BLaER1 (cell line): ENCODE data around the gene BGLAP.
A peak's percentile ranks its signal among the peaks of the same experiment; 100 is the strongest.

Experiments
- H3K27ac ChIP-seq: shearing (Covaris generic); formaldehyde crosslinking; 2 replicates; pipeline ENCODE4 v1.8.1; 2022
- H3K27me3 ChIP-seq: shearing (Covaris generic); formaldehyde crosslinking; 2 replicates; pipeline ENCODE4 v1.8.1; 2022
- H3K36me3 ChIP-seq: shearing (Covaris generic); formaldehyde crosslinking; 2 replicates; pipeline ENCODE4 v1.8.1; 2022
- H3K4me1 ChIP-seq: shearing (Covaris generic); formaldehyde crosslinking; 2 replicates; pipeline ENCODE4 v1.8.1; 2022
- H3K4me2 ChIP-seq: shearing (Covaris generic); formaldehyde crosslinking; 2 replicates; pipeline ENCODE4 v1.8.1; 2022
- H3K4me3 ChIP-seq: shearing (Covaris generic); formaldehyde crosslinking; 2 replicates; pipeline ENCODE4 v1.8.1; 2022
- H3K9ac ChIP-seq: shearing (Covaris generic); formaldehyde crosslinking; 2 replicates; pipeline ENCODE4 v1.8.1; 2022
- H3K9me3 ChIP-seq: shearing (Covaris generic); formaldehyde crosslinking; 2 replicates; pipeline ENCODE4 v1.8.1; 2022
- H4K20me1 ChIP-seq: shearing (Covaris generic); formaldehyde crosslinking; 2 replicates; pipeline ENCODE4 v1.8.1; 2022
- Cebpa-rat ChIP-seq: shearing (Covaris generic); IDR thresholded peaks from 2 replicates; pipeline ENCODE4 v1.8.1; 2022

The BGLAP gene

DNA sequence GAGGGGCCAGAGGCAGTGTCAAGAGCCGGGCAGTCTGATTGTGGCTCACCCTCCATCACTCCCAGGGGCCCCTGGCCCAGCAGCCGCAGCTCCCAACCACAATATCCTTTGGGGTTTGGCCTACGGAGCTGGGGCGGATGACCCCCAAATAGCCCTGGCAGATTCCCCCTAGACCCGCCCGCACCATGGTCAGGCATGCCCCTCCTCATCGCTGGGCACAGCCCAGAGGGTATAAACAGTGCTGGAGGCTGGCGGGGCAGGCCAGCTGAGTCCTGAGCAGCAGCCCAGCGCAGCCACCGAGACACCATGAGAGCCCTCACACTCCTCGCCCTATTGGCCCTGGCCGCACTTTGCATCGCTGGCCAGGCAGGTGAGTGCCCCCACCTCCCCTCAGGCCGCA lies at the start of gene BGLAP:
TSS of gene BGLAP (plus strand) at position 259 of the 400 bp plus-strand sequence. CDS start at position 307, 48 bp downstream.
- TF ChIP-seq Cebpa-rat = no peak
- Histone ChIP-seq H3K36me3 (peaks cover 36% of the 10 kb centered on the region), H3K27ac (no peak within 1 kb of the TSS), H3K4me3 (peak within 1 kb of the TSS; percentile 11; the same call in 1 of the 2 replicates), H3K4me2 (peak within 1 kb of the TSS; percentile 90), H3K9ac (peak within 1 kb of the TSS; percentile 49; the same call in 1 of the 2 replicates), H3K4me1 (peaks cover 70% of the 10 kb centered on the region), H3K9me3 (no peaks in the 10 kb centered on the region), H3K27me3 (peaks cover 23% of the 10 kb centered on the region), H4K20me1 (peaks cover 80% of the 10 kb centered on the region)

DNA sequence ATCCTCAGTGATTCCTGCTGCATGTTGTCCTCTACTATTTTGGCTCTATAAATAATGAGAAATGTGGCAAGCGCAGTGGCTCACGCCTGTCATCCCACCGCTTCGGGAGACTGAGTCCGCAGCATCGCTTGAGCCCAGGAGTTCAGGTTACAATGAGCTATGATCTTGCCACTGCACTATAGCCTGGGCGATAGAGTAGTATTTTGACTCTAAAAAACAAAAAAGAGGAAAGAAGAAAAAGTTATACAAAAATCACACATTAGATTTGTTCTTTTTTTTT lies 48.8 kb upstream of the BGLAP start:
- TF ChIP-seq Cebpa-rat = no peak
- H3K4me2 ChIP-seq = peak overlapping the region; percentile 81
- peak overlapping the region; percentile 81 for H3K9ac ChIP-seq
- H3K4me1 ChIP-seq = peaks cover 29% of the 10 kb centered on the region
- H3K27ac ChIP-seq = peak overlapping the region; percentile 85
- H3K9me3 ChIP-seq = peaks cover 20% of the 10 kb centered on the region
- peak overlapping the region; percentile 83 for H3K4me3 ChIP-seq
- H3K36me3 ChIP-seq = peaks cover 29% of the 10 kb centered on the region
- H4K20me1 ChIP-seq = peaks cover 38% of the 10 kb centered on the region
- H3K27me3 ChIP-seq = no peaks in the 10 kb centered on the region

DNA sequence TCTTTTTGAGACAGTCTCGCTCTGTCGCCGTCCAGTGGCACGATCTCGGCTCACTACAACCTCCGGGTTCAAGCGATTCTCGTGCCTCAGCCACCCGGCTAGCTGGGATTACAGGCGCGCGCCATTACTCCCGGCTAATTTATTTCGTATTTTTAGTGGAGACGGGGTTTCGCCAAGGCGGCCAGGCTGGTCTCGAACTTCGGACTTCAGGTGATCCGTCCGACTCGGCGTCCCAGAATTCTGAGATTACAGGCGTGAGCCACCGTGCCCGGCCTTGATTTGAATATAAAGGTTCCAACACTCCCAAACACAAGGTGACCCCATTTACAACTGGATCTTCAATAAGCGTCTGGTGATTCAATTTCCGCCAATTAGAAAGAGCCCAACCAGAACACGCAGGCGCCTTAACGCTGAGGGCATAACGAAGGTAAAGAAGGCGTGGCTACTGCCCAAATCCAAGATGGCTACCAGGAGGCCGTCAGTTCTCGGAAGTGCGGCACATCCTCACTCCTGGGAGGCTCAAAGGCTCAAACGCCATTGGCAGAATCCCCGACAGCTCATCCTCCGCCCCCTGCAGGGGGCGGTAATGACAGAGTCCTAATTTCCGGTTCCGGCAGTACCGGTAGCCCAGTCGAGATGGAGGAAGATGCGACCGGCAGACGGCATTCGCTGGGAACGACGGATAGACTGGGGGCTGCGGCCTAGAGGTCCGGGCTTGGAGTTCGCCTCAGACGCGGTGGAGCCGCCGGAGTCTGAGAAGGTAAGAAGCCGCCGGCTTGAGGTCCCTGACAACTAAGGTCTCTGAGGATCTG lies 48.3 kb upstream of the BGLAP start, which contains the start of gene SLC25A44:
TSS of gene SLC25A44 (plus strand) at position 617 of the 812 bp plus-strand sequence. CDS start 5,744 bp downstream, outside the sequence.
- peaks cover 43% of the 10 kb centered on the region for H4K20me1 ChIP-seq
- H3K27ac ChIP-seq = peak within 1 kb of the TSS; percentile 85
- peak within 1 kb of the TSS; percentile 92 for H3K4me2 ChIP-seq
- H3K4me1 ChIP-seq = peaks cover 29% of the 10 kb centered on the region
- H3K36me3 ChIP-seq = peaks cover 33% of the 10 kb centered on the region
- TF ChIP-seq Cebpa-rat = no peak
- peaks cover 14% of the 10 kb centered on the region for H3K9me3 ChIP-seq
- peak within 1 kb of the TSS; percentile 84 for H3K9ac ChIP-seq
- peak within 1 kb of the TSS; percentile 83 for H3K4me3 ChIP-seq
- no peaks in the 10 kb centered on the region for H3K27me3 ChIP-seq

DNA sequence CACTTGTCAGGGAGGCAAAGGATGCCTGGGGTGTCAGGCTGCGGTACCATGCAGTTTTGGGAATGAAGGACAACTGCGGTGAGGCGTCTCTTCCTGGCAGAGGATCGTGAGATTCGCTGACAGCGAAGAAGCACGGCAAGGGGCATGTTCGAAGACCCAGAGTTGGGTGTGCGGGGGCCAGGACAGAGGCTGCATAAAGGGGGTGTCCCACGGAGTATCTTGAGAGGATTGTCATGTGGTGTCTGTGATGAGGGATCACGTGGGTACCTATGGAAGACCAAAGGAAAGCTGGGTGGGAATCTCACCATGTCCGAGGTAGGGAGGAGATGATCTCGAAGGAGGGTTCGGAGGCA lies 47.7 kb upstream of the BGLAP start:
- H3K27me3 ChIP-seq = no peaks in the 10 kb centered on the region
- peak overlapping the region; percentile 84 for H3K9ac ChIP-seq
- peak overlapping the region; percentile 83 for H3K4me3 ChIP-seq
- H3K4me2 ChIP-seq = peak overlapping the region; percentile 92
- peaks cover 29% of the 10 kb centered on the region for H3K4me1 ChIP-seq
- peaks cover 49% of the 10 kb centered on the region for H4K20me1 ChIP-seq
- peaks cover 8% of the 10 kb centered on the region for H3K9me3 ChIP-seq
- peak overlapping the region; percentile 42 for H3K27ac ChIP-seq
- no peak for TF ChIP-seq Cebpa-rat
- peaks cover 39% of the 10 kb centered on the region for H3K36me3 ChIP-seq

DNA sequence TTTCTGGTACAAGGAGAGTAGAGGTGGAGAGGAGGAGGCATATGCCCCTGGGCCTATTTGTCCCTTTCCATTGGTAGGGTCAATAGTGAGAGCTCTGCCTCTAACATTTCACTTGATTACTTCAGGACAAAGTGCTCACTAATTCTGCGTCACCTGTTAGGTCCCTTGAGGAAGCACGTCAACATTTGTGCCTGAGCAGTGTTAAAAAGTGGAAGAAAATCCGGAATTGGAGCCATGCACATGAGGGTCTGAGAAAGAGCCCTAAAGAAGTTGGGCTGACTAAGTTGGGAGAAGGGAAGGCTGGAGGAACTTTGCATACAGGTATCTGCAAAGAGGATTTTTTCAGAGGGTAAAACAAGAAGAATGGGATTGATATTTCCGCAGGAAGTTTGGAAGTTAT lies 46.1 kb upstream of the BGLAP start:
- Histone ChIP-seq H3K4me2 (peak overlapping the region; percentile 92), H3K27me3 (no peaks in the 10 kb centered on the region), H3K27ac (no peak overlapping the region), H4K20me1 (peaks cover 61% of the 10 kb centered on the region), H3K36me3 (peaks cover 54% of the 10 kb centered on the region), H3K9me3 (no peaks in the 10 kb centered on the region), H3K9ac (no peak overlapping the region), H3K4me1 (peaks cover 29% of the 10 kb centered on the region), H3K4me3 (no peak overlapping the region)
- TF ChIP-seq Cebpa-rat = no peak

DNA sequence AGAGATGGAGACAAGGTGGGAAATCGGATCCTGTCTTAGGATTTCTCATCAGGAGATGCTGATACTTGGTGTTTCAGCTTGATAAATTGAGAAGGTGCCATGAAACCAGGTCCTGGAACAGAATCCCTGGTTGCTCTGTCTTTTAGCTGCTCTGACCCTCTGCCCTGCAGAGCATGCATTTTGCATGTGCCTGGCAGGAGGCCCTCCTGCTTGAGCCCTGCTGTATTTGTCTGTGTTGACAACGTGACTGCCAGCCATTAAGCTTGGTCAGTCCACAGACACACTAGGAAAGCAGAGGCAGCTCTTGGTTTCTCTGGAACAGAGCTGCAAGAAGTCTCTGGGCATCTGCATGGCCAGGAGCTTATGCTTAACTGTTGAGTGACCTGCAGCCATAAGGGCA lies 45.5 kb upstream of the BGLAP start:
- Histone ChIP-seq H4K20me1 (peaks cover 67% of the 10 kb centered on the region), H3K4me1 (peaks cover 35% of the 10 kb centered on the region), H3K4me2 (no peak overlapping the region), H3K9ac (no peak overlapping the region), H3K27ac (no peak overlapping the region), H3K4me3 (no peak overlapping the region), H3K27me3 (no peaks in the 10 kb centered on the region), H3K9me3 (no peaks in the 10 kb centered on the region), H3K36me3 (peaks cover 59% of the 10 kb centered on the region)
- no peak for TF ChIP-seq Cebpa-rat

DNA sequence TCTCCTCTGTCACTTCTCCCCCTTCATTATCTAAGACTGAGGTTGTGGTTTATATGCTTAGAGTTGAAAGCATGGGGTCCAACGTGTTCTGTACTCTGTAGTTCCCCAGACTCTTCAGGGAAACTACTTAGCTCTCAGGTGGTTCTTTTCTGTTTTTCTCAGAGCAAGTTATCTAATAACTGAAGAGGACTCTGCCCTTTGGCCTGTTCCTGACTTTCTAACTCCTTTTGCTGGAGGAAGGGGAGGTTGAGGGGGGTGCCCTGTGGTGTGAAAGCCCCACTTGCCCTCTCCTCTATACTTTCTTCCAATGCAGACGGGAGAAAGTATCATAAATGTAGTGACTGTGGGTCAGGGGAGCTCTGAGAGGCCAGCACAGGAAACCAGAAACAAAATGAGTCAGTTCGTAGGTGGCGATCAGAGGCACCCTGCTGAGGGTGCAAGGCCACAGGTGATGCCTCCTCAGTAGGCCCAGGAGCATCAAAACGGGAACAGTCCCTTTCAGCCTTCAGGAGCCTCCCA lies 43.1 kb upstream of the BGLAP start:
- H3K9ac ChIP-seq = no peak overlapping the region
- H3K9me3 ChIP-seq = no peaks in the 10 kb centered on the region
- peaks cover 71% of the 10 kb centered on the region for H4K20me1 ChIP-seq
- peaks cover 77% of the 10 kb centered on the region for H3K36me3 ChIP-seq
- TF ChIP-seq Cebpa-rat = no peak
- H3K27me3 ChIP-seq = no peaks in the 10 kb centered on the region
- no peak overlapping the region for H3K27ac ChIP-seq
- peaks cover 27% of the 10 kb centered on the region for H3K4me1 ChIP-seq
- no peak overlapping the region for H3K4me3 ChIP-seq
- no peak overlapping the region for H3K4me2 ChIP-seq

DNA sequence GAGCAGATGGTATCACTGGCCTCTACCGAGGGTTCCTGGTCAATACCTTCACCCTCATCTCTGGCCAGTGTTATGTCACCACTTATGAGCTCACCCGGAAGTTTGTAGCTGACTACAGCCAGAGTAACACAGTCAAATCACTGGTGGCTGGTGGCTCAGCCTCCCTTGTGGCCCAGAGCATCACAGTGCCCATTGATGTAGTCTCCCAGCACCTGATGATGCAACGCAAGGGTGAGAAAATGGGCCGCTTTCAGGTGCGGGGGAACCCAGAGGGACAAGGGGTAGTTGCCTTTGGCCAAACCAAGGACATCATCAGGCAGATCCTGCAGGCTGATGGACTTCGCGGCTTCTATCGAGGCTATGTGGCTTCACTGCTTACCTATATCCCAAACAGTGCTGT lies 41.9 kb upstream of the BGLAP start:
- no peak for TF ChIP-seq Cebpa-rat
- Histone ChIP-seq H3K9ac (no peak overlapping the region), H3K4me1 (peaks cover 18% of the 10 kb centered on the region), H3K9me3 (no peaks in the 10 kb centered on the region), H3K4me3 (no peak overlapping the region), H3K4me2 (no peak overlapping the region), H3K27ac (no peak overlapping the region), H4K20me1 (peaks cover 63% of the 10 kb centered on the region), H3K27me3 (no peaks in the 10 kb centered on the region), H3K36me3 (peaks cover 89% of the 10 kb centered on the region)

DNA sequence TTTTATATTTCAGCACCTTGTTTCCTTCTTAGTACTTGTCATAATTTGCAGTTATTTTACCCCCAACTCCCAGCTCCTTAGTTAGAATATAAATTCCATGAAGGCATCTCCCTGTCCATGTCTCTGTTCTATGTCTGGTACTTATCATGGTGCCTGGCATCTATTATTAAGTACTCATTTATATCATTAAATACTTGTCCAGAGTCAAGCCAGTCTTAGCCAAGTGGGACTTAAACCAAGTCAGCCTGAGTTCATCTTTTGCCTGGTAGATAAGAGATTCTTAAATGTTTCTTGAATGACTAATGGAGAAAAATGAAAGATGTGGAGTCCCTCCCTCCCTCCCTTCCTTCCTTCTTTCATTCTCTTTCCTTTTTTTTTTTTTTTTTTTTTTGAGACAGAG lies 38.7 kb upstream of the BGLAP start:
- no peak for TF ChIP-seq Cebpa-rat
- Histone ChIP-seq H3K4me1 (0 out of 2 replicates have a peak, but pooled peaks cover 9% of the 10 kb centered on the region), H3K27me3 (no peaks in the 10 kb centered on the region), H3K36me3 (peaks cover 91% of the 10 kb centered on the region), H4K20me1 (peaks cover 31% of the 10 kb centered on the region), H3K4me3 (no peak overlapping the region), H3K9me3 (no peaks in the 10 kb centered on the region), H3K9ac (no peak overlapping the region), H3K27ac (no peak overlapping the region), H3K4me2 (no peak overlapping the region)

DNA sequence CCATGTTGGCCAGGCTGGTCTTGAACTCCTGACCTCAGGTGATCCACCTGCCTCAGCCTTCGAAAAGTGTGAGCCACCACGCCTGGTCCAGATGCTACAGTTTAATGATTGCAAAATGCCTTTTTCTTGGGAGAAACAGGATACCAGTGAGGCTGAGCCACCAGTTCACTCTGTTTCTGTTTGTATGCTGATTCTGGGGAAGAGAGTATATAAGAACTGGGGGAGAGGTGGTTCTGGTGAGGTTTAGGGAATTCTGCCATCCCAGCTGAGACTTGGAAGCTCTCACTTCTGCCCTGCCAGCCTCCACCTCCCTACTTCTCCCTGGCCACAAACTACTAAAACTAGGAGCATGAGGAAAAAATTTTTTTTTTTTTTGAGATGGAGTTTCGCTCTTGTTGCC lies 37.3 kb upstream of the BGLAP start:
- no peak overlapping the region for H3K4me2 ChIP-seq
- no peak overlapping the region for H3K4me3 ChIP-seq
- H3K27ac ChIP-seq = no peak overlapping the region
- 0 out of 2 replicates have a peak, but pooled peaks cover 9% of the 10 kb centered on the region for H3K4me1 ChIP-seq
- no peaks in the 10 kb centered on the region for H3K9me3 ChIP-seq
- H3K36me3 ChIP-seq = peaks cover 92% of the 10 kb centered on the region
- TF ChIP-seq Cebpa-rat = no peak
- peaks cover 19% of the 10 kb centered on the region; the same call in 1 of the 2 replicates for H4K20me1 ChIP-seq
- H3K9ac ChIP-seq = no peak overlapping the region
- no peaks in the 10 kb centered on the region for H3K27me3 ChIP-seq
